Neural cell (in vitro differentiated cells): Measurements from ENCODE around the gene CMTM5.
"Not testable (repeated sequence)": the region's sequence is repeated elsewhere in the genome, so short reads cannot be mapped to it uniquely, and the experiment has no call there.

Experiments used
- CTCF ChIP-seq: fragments of 450-650 bp; IDR thresholded peaks from 2 replicates; pipeline ENCODE4 v1.5.1; 2014; ENCODE audit warnings: antibody characterized with exemption, mild to moderate bottlenecking, moderate library complexity; ENCODE audit not compliant: poor library complexity, severe bottlenecking
- POLR2AphosphoS5 ChIP-seq: IDR thresholded peaks from 2 replicates; pipeline ENCODE4 v1.6.1; 2012
- RAD21 ChIP-seq: fragments of 450-650 bp; conservative IDR thresholded peaks from 2 replicates; pipeline ENCODE4 v1.6.1; 2014; ENCODE audit warnings: antibody characterized with exemption, mild to moderate bottlenecking, moderate library complexity
- REST ChIP-seq: IDR thresholded peaks from 2 replicates; pipeline ENCODE4 v1.6.1; 2012; ENCODE audit warnings: borderline replicate concordance

- TF ChIP-seq CTCF, REST, POLR2AphosphoS5, RAD21: not testable (repeated sequence)
Observed at GRCh38 chr14:23386266-23386657, 9.4 kb downstream of the CMTM5 start.
